ENCODE data around the gene SEC22B.
"Not testable (repeated sequence)": the region's sequence is repeated elsewhere in the genome, so short reads cannot be mapped to it uniquely, and the experiment has no call there.

GRCh38 chr1:120178058-120178457 is 1.7 kb upstream of the SEC22B start:
- not testable (repeated sequence) for TF ChIP-seq JUND (IDR thresholded peaks at IDR 0.05); CTCF (IDR thresholded peaks at IDR 0.05); USF2 (IDR thresholded peaks at IDR 0.05; ENCODE audit: borderline replicate concordance, low read depth, low read length); RFX5 (IDR thresholded peaks at IDR 0.05; ENCODE audit: low read length); NFIC (IDR thresholded peaks at IDR 0.05; ENCODE audit: borderline replicate concordance); RAD21 (IDR thresholded peaks at IDR 0.05; ENCODE audit: low read length); SMC3 (IDR thresholded peaks at IDR 0.05; ENCODE audit: low read depth, low read length); EP300 (IDR thresholded peaks at IDR 0.05; ENCODE audit: borderline replicate concordance in 1 of 2, low read depth in 1 of 2, low read length in 1 of 2); GATA2 (CRISPR knock-in tag; IDR thresholded peaks at IDR 0.05); ELF1 (IDR thresholded peaks at IDR 0.05); NRF1 (IDR thresholded peaks at IDR 0.05; ENCODE audit: low read depth, low read length); USF1 (IDR thresholded peaks at IDR 0.05; ENCODE audit: borderline replicate concordance, low read depth); MAX (IDR thresholded peaks at IDR 0.05; ENCODE audit: low read depth)
